ENCODE results near the gene CRYBG3.
"Not testable (repeated sequence)": the region's sequence is repeated elsewhere in the genome, so short reads cannot be mapped to it uniquely, and the experiment has no call there.

DNA sequence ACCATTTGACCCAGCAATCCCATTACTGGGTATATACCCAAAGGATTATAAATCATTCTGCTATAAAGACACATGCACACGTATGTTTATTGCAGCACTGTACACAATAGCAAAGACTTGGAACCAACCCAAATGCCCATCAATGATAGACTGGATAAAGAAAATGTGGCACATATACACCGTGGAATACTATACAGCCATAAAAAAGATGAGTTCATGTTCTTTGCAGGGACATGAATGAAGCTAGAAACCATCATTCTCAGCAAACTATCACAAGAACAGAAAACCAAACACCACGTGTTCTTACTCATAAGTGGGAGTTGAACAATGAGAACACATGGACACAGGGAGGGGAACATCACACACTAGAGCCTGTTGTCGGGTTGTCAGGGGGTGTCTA, 11.4 kb downstream of the CRYBG3 start:
- TF ChIP-seq, protein P1, sequence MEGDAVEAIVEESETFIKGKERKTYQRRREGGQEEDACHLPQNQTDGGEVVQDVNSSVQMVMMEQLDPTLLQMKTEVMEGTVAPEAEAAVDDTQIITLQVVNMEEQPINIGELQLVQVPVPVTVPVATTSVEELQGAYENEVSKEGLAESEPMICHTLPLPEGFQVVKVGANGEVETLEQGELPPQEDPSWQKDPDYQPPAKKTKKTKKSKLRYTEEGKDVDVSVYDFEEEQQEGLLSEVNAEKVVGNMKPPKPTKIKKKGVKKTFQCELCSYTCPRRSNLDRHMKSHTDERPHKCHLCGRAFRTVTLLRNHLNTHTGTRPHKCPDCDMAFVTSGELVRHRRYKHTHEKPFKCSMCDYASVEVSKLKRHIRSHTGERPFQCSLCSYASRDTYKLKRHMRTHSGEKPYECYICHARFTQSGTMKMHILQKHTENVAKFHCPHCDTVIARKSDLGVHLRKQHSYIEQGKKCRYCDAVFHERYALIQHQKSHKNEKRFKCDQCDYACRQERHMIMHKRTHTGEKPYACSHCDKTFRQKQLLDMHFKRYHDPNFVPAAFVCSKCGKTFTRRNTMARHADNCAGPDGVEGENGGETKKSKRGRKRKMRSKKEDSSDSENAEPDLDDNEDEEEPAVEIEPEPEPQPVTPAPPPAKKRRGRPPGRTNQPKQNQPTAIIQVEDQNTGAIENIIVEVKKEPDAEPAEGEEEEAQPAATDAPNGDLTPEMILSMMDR (IDR thresholded peaks at IDR 0.05) = not testable (repeated sequence)
- TF ChIP-seq POLR2A (IDR thresholded peaks at IDR 0.05) = not testable (repeated sequence)
